Lower leg skin (tissue), 4 donors: Measurements from ENCODE around the gene FOXP4. TPM values are rescaled to one million over a fixed set of nuclear protein-coding genes. Genes with fewer than 3 reads are reported as not detected.

Source experiments
- DNase-seq, 2 donors: peaks; one replicate each; pipeline ENCODE4 v3.0.0-alpha.2; 2019; ENCODE audit warnings: low spot score in 2 of 2
- H3K4me3 ChIP-seq: fragments of 200-600 bp; sonication (generic); 2 replicates; pipeline ENCODE4 v1.5.1; 2017; ENCODE audit warnings: mild to moderate bottlenecking, low read depth; ENCODE audit not compliant: poor library complexity, severe bottlenecking
- CTCF ChIP-seq, 3 donors: fragments of 450-650 bp; IDR thresholded peaks; one replicate each; pipeline ENCODE4 v1.5.1; 2016; ENCODE audit warnings: antibody characterized with exemption in 3 of 3, mild to moderate bottlenecking in 3 of 3, moderate library complexity in 2 of 3
- POLR2A ChIP-seq, 2 donors: fragments of 450-650 bp; IDR thresholded peaks; one replicate each; pipeline ENCODE4 v1.6.1; 2016 to 2017; ENCODE audit warnings: antibody characterized with exemption in 2 of 2, mild to moderate bottlenecking in 1 of 2, moderate library complexity in 1 of 2
- WGBS, 2 donors: methylation state at CpG; one replicate each; pipeline ENCODE4 v1.1.5; 2018; 5-methylcytosine and 5-hydroxymethylcytosine counted together
- intact Hi-C: fragments of 100-400 bp; cut with DNase I; formaldehyde crosslinking; loops from one replicate; pipeline ENCODE4 v1.15.0; 2023; ENCODE audit warnings: low total_unique reads
- total RNA-seq, 4 donors: library from RNA; depleted of rRNA; stranded (reverse); fragments of >200 nt; gene quantifications; one replicate each; pipeline ENCODE4 v1.1.0, GENCODE V29; 2016

Gene FOXP4
- total RNA-seq, 4 donors from 2014 or later = 7.5 to 11.6 (median 10.1) TPM

- H3K4me3 ChIP-seq = no peak overlapping the region
- intact Hi-C loops = loop anchor here (10.0 kb wide), 1 partner anchor 213 kb away; no protein-coding TSS in a partner anchor
- WGBS, 2 donors = 85 to 86% methylated on average over 17 to 21 of the region's 26 CpGs
- no peak for TF ChIP-seq POLR2A (IDR thresholded peaks at IDR 0.05)
- no peak for TF ChIP-seq CTCF (IDR thresholded peaks at IDR 0.05)
- no peak for DNase-seq
Observed at GRCh38 chr6:41587131-41587879, 41.1 kb downstream of the FOXP4 start.

GRCh38 chr6:41588111-41588510 is 41.9 kb downstream of the FOXP4 start:
- DNase-seq = no peak
- 90 to 93% methylated on average over 10 to 15 of the region's 15 CpGs for WGBS, 2 donors
- intact Hi-C loops = loop anchor here (10.0 kb wide), 1 partner anchor 213 kb away; no protein-coding TSS in a partner anchor
- H3K4me3 ChIP-seq = no peak overlapping the region
- no peak for TF ChIP-seq POLR2A (IDR thresholded peaks at IDR 0.05)
- no peak for TF ChIP-seq CTCF (IDR thresholded peaks at IDR 0.05)

GRCh38 chr6:41589223-41589622 is 43.0 kb downstream of the FOXP4 start:
- no peak for DNase-seq
- intact Hi-C loops = loop anchor here (10.0 kb wide), 1 partner anchor 214 kb away; no protein-coding TSS in a partner anchor
- TF ChIP-seq CTCF (IDR thresholded peaks at IDR 0.05) (no peak), POLR2A (IDR thresholded peaks at IDR 0.05) (no peak)
- no peak overlapping the region for H3K4me3 ChIP-seq
- 85 to 87% methylated on average over 4 of the region's 4 CpGs for WGBS, 2 donors

- WGBS, 2 donors = 89% methylated on average over 38 to 39 of the region's 39 CpGs
- intact Hi-C loops = loop anchor here (5.0 to 10.0 kb wide), 2 partner anchors 168 to 215 kb away; no protein-coding TSS in a partner anchor
- DNase-seq = no peak
- no peak for TF ChIP-seq CTCF (IDR thresholded peaks at IDR 0.05)
- TF ChIP-seq POLR2A (IDR thresholded peaks at IDR 0.05) = no peak
- no peak overlapping the region for H3K4me3 ChIP-seq
Observed at GRCh38 chr6:41589636-41590622, 43.7 kb downstream of the FOXP4 start.

- DNase-seq = no peak
- 93 to 94% methylated on average over 6 of the region's 6 CpGs for WGBS, 2 donors
- intact Hi-C loops = loop anchor here (5.0 kb wide), 1 partner anchor 169 kb away; no protein-coding TSS in a partner anchor
- H3K4me3 ChIP-seq = no peak overlapping the region
- TF ChIP-seq POLR2A (IDR thresholded peaks at IDR 0.05) (no peak), CTCF (IDR thresholded peaks at IDR 0.05) (no peak)
Observed at GRCh38 chr6:41591122-41591521, 44.9 kb downstream of the FOXP4 start.
